Peyer's patch (tissue), 4 donors: ENCODE measurements around the gene PTPRM.

Source experiments
- POLR2A ChIP-seq, 2 donors: fragments of 450-650 bp; IDR thresholded peaks; one replicate each; pipeline ENCODE4 v1.5.1; 2017; ENCODE audit warnings: antibody characterized with exemption in 2 of 2, mild to moderate bottlenecking in 2 of 2, moderate library complexity in 2 of 2
- TF ChIP-seq, protein P1 (sequence below), 6 experiments: fragments of 450-650 bp in 4 of 6; fragments of 200-600 bp in 2 of 6; sonication (generic) in 1 of 6; IDR thresholded peaks; one replicate each; pipeline ENCODE4 v1.5.1; 2017 to 2019; ENCODE audit warnings: antibody characterized with exemption in 6 of 6, mild to moderate bottlenecking in 3 of 6, moderate library complexity in 1 of 6

DNA sequence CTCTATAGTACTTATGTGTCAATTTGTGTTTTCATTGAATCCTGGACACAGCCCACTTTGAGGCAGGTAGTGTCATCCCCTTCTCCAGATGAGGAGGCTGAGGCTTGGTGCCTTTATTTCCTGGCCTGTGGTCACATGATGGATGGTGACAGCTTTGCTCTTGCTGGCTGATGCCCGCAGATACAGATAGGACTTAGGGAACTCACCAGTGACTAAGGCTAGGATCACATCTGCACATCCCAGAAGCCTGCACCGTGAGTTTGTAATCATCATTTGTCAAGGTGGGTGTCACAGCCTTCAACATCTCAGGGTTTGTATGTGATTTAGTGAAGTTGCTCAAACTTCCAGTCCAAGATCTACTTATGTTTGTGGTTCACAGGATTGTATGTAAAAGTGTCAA, 747.0 kb downstream of the PTPRM start:
- no peak for TF ChIP-seq POLR2A (IDR thresholded peaks at IDR 0.05)
- TF ChIP-seq, protein P1, sequence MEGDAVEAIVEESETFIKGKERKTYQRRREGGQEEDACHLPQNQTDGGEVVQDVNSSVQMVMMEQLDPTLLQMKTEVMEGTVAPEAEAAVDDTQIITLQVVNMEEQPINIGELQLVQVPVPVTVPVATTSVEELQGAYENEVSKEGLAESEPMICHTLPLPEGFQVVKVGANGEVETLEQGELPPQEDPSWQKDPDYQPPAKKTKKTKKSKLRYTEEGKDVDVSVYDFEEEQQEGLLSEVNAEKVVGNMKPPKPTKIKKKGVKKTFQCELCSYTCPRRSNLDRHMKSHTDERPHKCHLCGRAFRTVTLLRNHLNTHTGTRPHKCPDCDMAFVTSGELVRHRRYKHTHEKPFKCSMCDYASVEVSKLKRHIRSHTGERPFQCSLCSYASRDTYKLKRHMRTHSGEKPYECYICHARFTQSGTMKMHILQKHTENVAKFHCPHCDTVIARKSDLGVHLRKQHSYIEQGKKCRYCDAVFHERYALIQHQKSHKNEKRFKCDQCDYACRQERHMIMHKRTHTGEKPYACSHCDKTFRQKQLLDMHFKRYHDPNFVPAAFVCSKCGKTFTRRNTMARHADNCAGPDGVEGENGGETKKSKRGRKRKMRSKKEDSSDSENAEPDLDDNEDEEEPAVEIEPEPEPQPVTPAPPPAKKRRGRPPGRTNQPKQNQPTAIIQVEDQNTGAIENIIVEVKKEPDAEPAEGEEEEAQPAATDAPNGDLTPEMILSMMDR (IDR thresholded peaks at IDR 0.05): no peak
